HCT116 (cell line): ENCODE data around the gene ACACB. TPM values are rescaled to one million over a fixed set of nuclear protein-coding genes. Genes with fewer than 3 reads are reported as not detected.
"Not testable (repeated sequence)": the region's sequence is repeated elsewhere in the genome, so short reads cannot be mapped to it uniquely, and the experiment has no call there.

Experiments used
- ATAC-seq: fragments of 200-7000 bp; cut with Tn5 transposase; 2 replicates; pipeline ENCODE4 v1.9.1; 2020; ENCODE audit warnings: mild to moderate bottlenecking, moderate library complexity
- BruUV-seq: library from RNA; stranded (reverse); fragments of 400-500 nt; replicated peaks from 2 replicates; lab custom pipeline; 2021; lab: Mats Ljungman, UMichigan
- CTCF ChIA-PET: fragments of 300-600 bp; sonication (Branson Sonifier 250); formaldehyde crosslinking; loops from one replicate; lab custom pipeline; 2021; ENCODE audit warnings: antibody characterized with exemption; lab: Charles Lee
- POLR2A ChIA-PET: fragments of 300-600, 350-600 bp; sonication (Branson Sonifier 250); formaldehyde crosslinking; loops from one replicate; lab custom pipeline; 2021; ENCODE audit warnings: antibody characterized with exemption; lab: Charles Lee
- RAD21 ChIA-PET, 2 experiments: fragments of 300-600 bp; sonication (Branson Sonifier 250); formaldehyde crosslinking; loops; one replicate each; lab custom pipeline; 2023; ENCODE audit warnings: low total read pairs in 2 of 2; ENCODE audit not compliant: uncharacterized antibody in 2 of 2, unreplicated experiment in 2 of 2, low non-redundant PET in 1 of 2; lab: Charles Lee
- DNase-seq: peaks from one replicate; pipeline ENCODE4 v3.0.0-alpha.2; 2010; ENCODE audit warnings: low read depth, low spot score
- H2AFZ ChIP-seq: fragments of 200-600 bp; shearing (Covaris generic), sonication (generic); 2 replicates; pipeline ENCODE4 v1.6.1; 2017; ENCODE audit warnings: low read depth, mixed run types, mixed read lengths, antibody characterized with exemption, low read length; ENCODE audit not compliant: poor library complexity, severe bottlenecking
- H3K27ac ChIP-seq: 2 replicates; pipeline ENCODE4 v1.5.1; 2012; ENCODE audit warnings: low read depth, low read length
- H3K27me3 ChIP-seq: fragments of 200-600 bp; sonication (generic); 2 replicates; pipeline ENCODE4 v1.6.1; 2016; ENCODE audit warnings: mixed run types, low read length, mixed read lengths; ENCODE audit not compliant: insufficient read depth
- H3K36me3 ChIP-seq, 2 experiments: fragments of 200-500 bp in 1 of 2; fragments of 200-600 bp in 1 of 2; sonication (Bioruptor generic) in 1 of 2; sonication (generic) in 1 of 2; 2 replicates each; pipeline versions ENCODE4 v1.5.1 to v1.6.1; 2014 to 2016; ENCODE audit warnings: low read length in 2 of 2, inconsistent platforms in 1 of 2, mixed read lengths in 1 of 2, mixed run types in 1 of 2; ENCODE audit not compliant: insufficient read depth in 2 of 2, control insufficient read depth in 1 of 2
- H3K4me1 ChIP-seq, 2 experiments: fragments of 200-600 bp in 1 of 2; sonication (generic) in 1 of 2; 2 replicates each; pipeline versions ENCODE4 v1.5.1 to v1.6.1; 2012 to 2017; ENCODE audit warnings: low read length in 2 of 2, inconsistent platforms in 1 of 2, mild to moderate bottlenecking in 1 of 2, mixed read lengths in 1 of 2, mixed run types in 1 of 2, moderate library complexity in 1 of 2; ENCODE audit not compliant: insufficient read depth in 2 of 2, control insufficient read depth in 1 of 2
- H3K4me2 ChIP-seq: fragments of 200-600 bp; sonication (generic); 2 replicates; pipeline ENCODE4 v1.6.1; 2017; ENCODE audit warnings: mixed run types, low read length, mixed read lengths
- H3K4me3 ChIP-seq, 2 experiments: fragments of 200-600 bp in 1 of 2; sonication (generic) in 1 of 2; replicated peaks in 1 of 2; 2 replicates each; pipeline ENCODE4 v1.5.1; 2011 to 2016; ENCODE audit warnings: low read length in 2 of 2, control low read depth in 1 of 2, low read depth in 1 of 2, mild to moderate bottlenecking in 1 of 2, mixed read lengths in 1 of 2, mixed run types in 1 of 2
- H3K79me2 ChIP-seq: fragments of 200-600 bp; sonication (generic); 2 replicates; pipeline ENCODE4 v1.6.1; 2017; ENCODE audit warnings: mild to moderate bottlenecking, mixed run types, low read length, moderate library complexity, mixed read lengths; ENCODE audit not compliant: insufficient read depth
- H3K9ac ChIP-seq: fragments of 200-600 bp; sonication (generic); 2 replicates; pipeline ENCODE4 v1.6.1; 2016; ENCODE audit warnings: low read length, mixed read lengths
- H3K9me2 ChIP-seq: fragments of 200-600 bp; sonication (generic), shearing (Covaris generic); 2 replicates; pipeline ENCODE4 v1.6.1; 2017; ENCODE audit warnings: mixed run types, mild to moderate bottlenecking, moderate library complexity; ENCODE audit not compliant: insufficient read depth
- H3K9me3 ChIP-seq, 2 experiments: fragments of 200-500 bp in 1 of 2; fragments of 200-600 bp in 1 of 2; sonication (Bioruptor generic) in 1 of 2; sonication (generic) in 1 of 2; 2 replicates each; pipeline ENCODE4 v1.6.1; 2014 to 2017; ENCODE audit warnings: low read length in 2 of 2, mixed read lengths in 2 of 2, inconsistent platforms in 1 of 2, low read depth in 1 of 2, mild to moderate bottlenecking in 1 of 2, mixed run types in 1 of 2, moderate library complexity in 1 of 2; ENCODE audit not compliant: control insufficient read depth in 1 of 2, insufficient read depth in 1 of 2
- H4K20me1 ChIP-seq: fragments of 200-600 bp; sonication (generic), shearing (Covaris generic); 2 replicates; pipeline ENCODE4 v1.6.1; 2017; ENCODE audit warnings: mixed run types, mild to moderate bottlenecking, moderate library complexity; ENCODE audit not compliant: insufficient read depth
- CBX3 ChIP-seq: IDR thresholded peaks from 2 replicates; pipeline ENCODE4 v1.6.1; 2012; ENCODE audit warnings: low read depth
- CEBPB ChIP-seq: IDR thresholded peaks from 2 replicates; pipeline ENCODE4 v1.6.1; 2012; ENCODE audit warnings: low read depth
- JUND ChIP-seq: IDR thresholded peaks from 2 replicates; pipeline ENCODE4 v1.6.1; 2012
- SP1 ChIP-seq: IDR thresholded peaks from 2 replicates; pipeline ENCODE4 v1.6.1; 2012; ENCODE audit warnings: low read depth
- SRF ChIP-seq: IDR thresholded peaks from 2 replicates; pipeline ENCODE4 v1.6.1; 2012; ENCODE audit warnings: low read depth
- ZNF274 ChIP-seq: fragments of 200-500 bp; sonication (Bioruptor generic); IDR thresholded peaks from 2 replicates; pipeline ENCODE4 v1.6.1; 2014; ENCODE audit warnings: mild to moderate bottlenecking, low read depth, low read length, inconsistent platforms
- intact Hi-C: fragments of 100-400 bp; cut with micrococcal nuclease; formaldehyde crosslinking; loops from 2 replicates; pipeline ENCODE4 v1.10.0; 2022
- total RNA-seq: library from RNA; stranded (reverse); gene quantifications from one replicate; pipeline ENCODE4 v1.2.1, GENCODE V29; 2021; ENCODE audit not compliant: unreplicated experiment
- TF ChIP-seq, protein P1 (sequence below): IDR thresholded peaks from 2 replicates; pipeline ENCODE4 v1.6.1; 2012; ENCODE audit warnings: low read depth
- TF ChIP-seq, protein P2 (sequence below): IDR thresholded peaks from 2 replicates; pipeline ENCODE4 v1.6.1; 2012
- TF ChIP-seq, protein P3 (sequence below): IDR thresholded peaks from 2 replicates; pipeline ENCODE4 v1.6.1; 2012
- TF ChIP-seq, protein P4 (sequence below): IDR thresholded peaks from 2 replicates; pipeline ENCODE4 v1.6.1; 2011; ENCODE audit warnings: mild to moderate bottlenecking, low read length, moderate library complexity; ENCODE audit not compliant: insufficient replicate concordance; ENCODE audit errors: extremely low read depth

ACACB gene
- total RNA-seq, 1 experiment from 2014 or later, result 11.1 TPM

DNA sequence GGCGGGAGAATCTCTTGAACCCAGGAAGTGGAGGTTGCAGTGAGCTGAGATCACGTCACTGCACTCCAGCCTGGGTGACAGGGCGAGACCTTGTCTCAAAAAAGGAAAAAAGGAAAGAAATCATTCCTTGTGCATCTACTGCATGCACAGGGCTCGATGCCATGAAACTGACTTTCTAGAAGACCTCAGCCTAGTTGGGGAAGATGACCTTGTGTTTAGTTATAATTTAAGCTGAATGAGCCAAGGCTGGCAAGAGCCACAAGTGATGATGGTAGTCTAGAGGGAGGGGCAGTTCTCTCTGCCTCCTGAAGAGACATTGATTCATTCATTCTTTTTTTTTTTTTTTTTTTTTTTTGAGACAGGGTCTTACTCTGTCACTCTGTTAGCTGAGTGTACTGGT is 24.2 kb downstream of the ACACB start (continued):
- TF ChIP-seq, protein P1, sequence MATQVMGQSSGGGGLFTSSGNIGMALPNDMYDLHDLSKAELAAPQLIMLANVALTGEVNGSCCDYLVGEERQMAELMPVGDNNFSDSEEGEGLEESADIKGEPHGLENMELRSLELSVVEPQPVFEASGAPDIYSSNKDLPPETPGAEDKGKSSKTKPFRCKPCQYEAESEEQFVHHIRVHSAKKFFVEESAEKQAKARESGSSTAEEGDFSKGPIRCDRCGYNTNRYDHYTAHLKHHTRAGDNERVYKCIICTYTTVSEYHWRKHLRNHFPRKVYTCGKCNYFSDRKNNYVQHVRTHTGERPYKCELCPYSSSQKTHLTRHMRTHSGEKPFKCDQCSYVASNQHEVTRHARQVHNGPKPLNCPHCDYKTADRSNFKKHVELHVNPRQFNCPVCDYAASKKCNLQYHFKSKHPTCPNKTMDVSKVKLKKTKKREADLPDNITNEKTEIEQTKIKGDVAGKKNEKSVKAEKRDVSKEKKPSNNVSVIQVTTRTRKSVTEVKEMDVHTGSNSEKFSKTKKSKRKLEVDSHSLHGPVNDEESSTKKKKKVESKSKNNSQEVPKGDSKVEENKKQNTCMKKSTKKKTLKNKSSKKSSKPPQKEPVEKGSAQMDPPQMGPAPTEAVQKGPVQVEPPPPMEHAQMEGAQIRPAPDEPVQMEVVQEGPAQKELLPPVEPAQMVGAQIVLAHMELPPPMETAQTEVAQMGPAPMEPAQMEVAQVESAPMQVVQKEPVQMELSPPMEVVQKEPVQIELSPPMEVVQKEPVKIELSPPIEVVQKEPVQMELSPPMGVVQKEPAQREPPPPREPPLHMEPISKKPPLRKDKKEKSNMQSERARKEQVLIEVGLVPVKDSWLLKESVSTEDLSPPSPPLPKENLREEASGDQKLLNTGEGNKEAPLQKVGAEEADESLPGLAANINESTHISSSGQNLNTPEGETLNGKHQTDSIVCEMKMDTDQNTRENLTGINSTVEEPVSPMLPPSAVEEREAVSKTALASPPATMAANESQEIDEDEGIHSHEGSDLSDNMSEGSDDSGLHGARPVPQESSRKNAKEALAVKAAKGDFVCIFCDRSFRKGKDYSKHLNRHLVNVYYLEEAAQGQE, result no peak
- TF ChIP-seq JUND, result no peak
- TF ChIP-seq, protein P2, sequence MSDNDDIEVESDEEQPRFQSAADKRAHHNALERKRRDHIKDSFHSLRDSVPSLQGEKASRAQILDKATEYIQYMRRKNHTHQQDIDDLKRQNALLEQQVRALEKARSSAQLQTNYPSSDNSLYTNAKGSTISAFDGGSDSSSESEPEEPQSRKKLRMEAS, result no peak
- TF ChIP-seq, protein P3, sequence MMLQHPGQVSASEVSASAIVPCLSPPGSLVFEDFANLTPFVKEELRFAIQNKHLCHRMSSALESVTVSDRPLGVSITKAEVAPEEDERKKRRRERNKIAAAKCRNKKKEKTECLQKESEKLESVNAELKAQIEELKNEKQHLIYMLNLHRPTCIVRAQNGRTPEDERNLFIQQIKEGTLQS, result no peak
- no peak for TF ChIP-seq ZNF274
- no peak for TF ChIP-seq CEBPB
- TF ChIP-seq SP1, result no peak
- TF ChIP-seq SRF, result no peak
- no peak for TF ChIP-seq CBX3

DNA sequence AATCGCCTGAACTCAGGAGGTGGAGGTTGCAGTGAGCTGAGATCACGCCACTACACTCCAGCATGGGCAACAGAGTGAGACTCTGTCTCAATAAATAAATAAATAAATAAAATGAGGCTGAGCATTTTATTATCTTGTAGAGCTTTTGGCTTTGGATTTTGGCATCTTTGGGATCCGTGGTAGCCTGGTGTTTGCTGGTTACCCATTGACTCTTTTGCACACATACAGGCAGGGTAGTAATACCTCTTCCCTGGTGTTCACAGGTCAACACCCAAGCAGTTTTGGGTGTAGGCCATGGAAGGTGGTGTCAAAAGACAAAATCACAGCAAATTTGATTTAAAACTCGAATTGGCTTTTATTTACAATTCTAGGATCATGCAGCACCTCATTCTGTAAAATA is 27.8 kb downstream of the ACACB start:
- H2AFZ ChIP-seq, result no peak overlapping the region
- ChIA-PET POLR2A (interaction anchor here (1.3 kb wide), 1 partner anchor 10 kb away, joined by 3 read pairs; no protein-coding TSS in a partner anchor), CTCF (no interaction called here), RAD21 (no interaction called here)
- H3K4me1 ChIP-seq, result no peaks in the 10 kb centered on the region
- H3K4me3 ChIP-seq, result no peak overlapping the region
- DNase-seq (no peak), ATAC-seq (no peak)
- TF ChIP-seq, protein P4, sequence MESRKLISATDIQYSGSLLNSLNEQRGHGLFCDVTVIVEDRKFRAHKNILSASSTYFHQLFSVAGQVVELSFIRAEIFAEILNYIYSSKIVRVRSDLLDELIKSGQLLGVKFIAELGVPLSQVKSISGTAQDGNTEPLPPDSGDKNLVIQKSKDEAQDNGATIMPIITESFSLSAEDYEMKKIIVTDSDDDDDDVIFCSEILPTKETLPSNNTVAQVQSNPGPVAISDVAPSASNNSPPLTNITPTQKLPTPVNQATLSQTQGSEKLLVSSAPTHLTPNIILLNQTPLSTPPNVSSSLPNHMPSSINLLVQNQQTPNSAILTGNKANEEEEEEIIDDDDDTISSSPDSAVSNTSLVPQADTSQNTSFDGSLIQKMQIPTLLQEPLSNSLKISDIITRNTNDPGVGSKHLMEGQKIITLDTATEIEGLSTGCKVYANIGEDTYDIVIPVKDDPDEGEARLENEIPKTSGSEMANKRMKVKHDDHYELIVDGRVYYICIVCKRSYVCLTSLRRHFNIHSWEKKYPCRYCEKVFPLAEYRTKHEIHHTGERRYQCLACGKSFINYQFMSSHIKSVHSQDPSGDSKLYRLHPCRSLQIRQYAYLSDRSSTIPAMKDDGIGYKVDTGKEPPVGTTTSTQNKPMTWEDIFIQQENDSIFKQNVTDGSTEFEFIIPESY, result no peak
- intact Hi-C loops, result no loop called here
- H3K79me2 ChIP-seq, result no peaks in the 10 kb centered on the region
- no peak overlapping the region for H3K27ac ChIP-seq
- no TSS peak for BruUV-seq
- H3K4me2 ChIP-seq, result no peak overlapping the region
- no peaks in the 10 kb centered on the region for H3K27me3 ChIP-seq
- no peaks in the 10 kb centered on the region for H3K9me2 ChIP-seq
- no peaks in the 10 kb centered on the region for H4K20me1 ChIP-seq
- H3K9me3 ChIP-seq, result no peaks in the 10 kb centered on the region
- H3K9ac ChIP-seq, result no peak overlapping the region
- no peaks in the 10 kb centered on the region for H3K36me3 ChIP-seq

DNA sequence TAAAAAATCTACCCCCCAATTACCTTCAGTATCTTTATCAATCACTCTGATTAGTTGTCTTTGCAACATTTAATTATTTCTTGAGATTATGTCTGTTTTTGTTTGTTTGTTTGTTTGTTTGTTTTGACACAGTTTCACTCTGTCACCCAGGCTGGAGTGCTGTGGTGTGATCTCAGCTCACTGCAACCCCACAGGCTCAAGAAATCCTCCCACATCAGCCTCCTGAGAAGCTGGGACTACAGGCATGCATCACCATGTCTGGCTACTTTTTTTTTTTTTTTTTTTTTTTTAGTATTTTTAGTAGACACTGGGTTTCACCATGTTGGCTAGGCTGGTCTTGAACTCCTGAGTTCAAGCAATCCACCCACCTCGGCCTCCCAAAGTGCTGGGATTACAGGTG is 30.7 kb downstream of the ACACB start:
- CTCF ChIA-PET, result interaction anchor here (1.8 kb wide), 1 partner anchor 35 kb away, joined by 4 read pairs; no protein-coding TSS in a partner anchor
- H2AFZ ChIP-seq, H3K4me3 ChIP-seq, BruUV-seq, intact Hi-C loops, H3K9me3 ChIP-seq, H3K27me3 ChIP-seq, POLR2A ChIA-PET, H3K4me2 ChIP-seq, H3K79me2 ChIP-seq, RAD21 ChIA-PET, H3K9me2 ChIP-seq, H3K27ac ChIP-seq, H3K4me1 ChIP-seq, H3K36me3 ChIP-seq, H4K20me1 ChIP-seq, DNase-seq, ATAC-seq, H3K9ac ChIP-seq: not testable (repeated sequence)
